Body of pancreas (tissue), 4 donors: ENCODE results near the gene CRYGN. TPM values are rescaled to one million over a fixed set of nuclear protein-coding genes. Genes with fewer than 3 reads are reported as not detected.

Experiments
- ATAC-seq: fragments of 150-250 bp; one replicate; pipeline ENCODE4 v1.9.1; 2016
- DNase-seq, 4 donors: peaks; one replicate each; pipeline ENCODE4 v3.0.0-alpha.2; 2019
- H3K27ac ChIP-seq, 4 donors: fragments of 200-600 bp; sonication (generic); 1 replicate in 3 of 4; 2 replicates in 1 of 4; pipeline versions ENCODE4 v1.5.1 to v1.6.1; 2016 to 2019; ENCODE audit warnings: mild to moderate bottlenecking in 1 of 4, mixed read lengths in 1 of 4, moderate library complexity in 1 of 4
- H3K27me3 ChIP-seq, 2 donors: fragments of 200-600 bp; sonication (generic); one replicate each; pipeline ENCODE4 v1.6.0; 2016; ENCODE audit warnings: mild to moderate bottlenecking in 1 of 2
- H3K36me3 ChIP-seq, 2 donors: fragments of 200-600 bp; sonication (generic); replicated peaks in 1 of 2; 2 replicates each; pipeline ENCODE4 v1.5.1; 2016; ENCODE audit warnings: low read depth in 2 of 2; ENCODE audit not compliant: insufficient read depth in 1 of 2
- H3K4me1 ChIP-seq: fragments of 200-600 bp; sonication (generic); one replicate; pipeline ENCODE4 v1.6.0; 2016
- H3K4me3 ChIP-seq, 2 donors: fragments of 200-600 bp; sonication (generic); 1 replicate in 1 of 2; 2 replicates in 1 of 2; pipeline ENCODE4 v1.5.1; 2016 to 2019
- H3K9me3 ChIP-seq, 3 donors: fragments of 200-600 bp; sonication (generic); 1 replicate in 2 of 3; 2 replicates in 1 of 3; pipeline ENCODE4 v1.5.1; 2016
- CTCF ChIP-seq, 7 experiments: fragments of 450-650 bp in 4 of 7; fragments of 200-600 bp in 3 of 7; sonication (generic) in 3 of 7; IDR thresholded peaks; one replicate each; pipeline ENCODE4 v1.5.1; 2016 to 2019; ENCODE audit warnings: antibody characterized with exemption in 7 of 7
- POLR2A ChIP-seq, 3 donors: fragments of 450-650 bp; IDR thresholded peaks; one replicate each; pipeline ENCODE4 v1.6.1; 2016; ENCODE audit warnings: antibody characterized with exemption in 3 of 3, mild to moderate bottlenecking in 2 of 3
- WGBS, 2 donors: methylation state at CpG; one replicate each; pipeline ENCODE4 v1.1.5; 2017; 5-methylcytosine and 5-hydroxymethylcytosine counted together
- intact Hi-C: fragments of 100-400 bp; cut with DNase I; formaldehyde crosslinking; loops from one replicate; pipeline ENCODE4 v1.15.1; 2023
- total RNA-seq, 2 donors: library from RNA; depleted of rRNA; stranded (reverse); fragments of >200 nt; gene quantifications; one replicate each; pipeline ENCODE4 v1.1.0, GENCODE V29; 2016

CRYGN gene
- total RNA-seq, 2 donors from 2014 or later: not detected

DNA sequence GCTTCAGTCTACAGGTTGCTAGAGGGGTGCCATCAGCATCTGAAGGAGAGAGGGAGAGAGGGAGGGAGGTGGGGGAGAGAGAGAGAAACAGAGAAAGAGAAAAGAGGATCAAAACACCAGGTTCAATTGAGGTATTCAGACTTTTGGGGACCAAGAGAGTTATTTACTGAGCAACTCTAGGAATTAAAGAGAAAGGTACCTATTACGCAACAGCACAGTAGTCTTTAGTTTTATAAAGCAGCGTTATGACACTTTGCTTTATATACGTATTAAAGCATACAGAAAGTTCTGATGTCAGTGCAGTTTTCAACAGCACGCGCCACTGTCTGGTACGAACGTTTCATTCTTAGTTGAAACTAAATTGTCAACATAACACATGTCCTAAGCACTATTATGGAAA, 37.9 kb upstream of the CRYGN start:
- Histone ChIP-seq H3K27me3 (no peaks in the 10 kb centered on the region), H3K27ac (no peak overlapping the region)
- 87 to 92% methylated on average over 7 of the region's 7 CpGs for WGBS, 2 donors

GRCh38 chr7:151472644-151473380, 32.9 kb upstream of the CRYGN start:
- TF ChIP-seq CTCF (IDR thresholded peaks at IDR 0.05) (no peak), POLR2A (IDR thresholded peaks at IDR 0.05) (no peak)
- 73 to 82% methylated on average over 17 of the region's 17 CpGs for WGBS, 2 donors
- Histone ChIP-seq H3K4me1 (no peaks in the 10 kb centered on the region), H3K27ac (no peak overlapping the region), H3K9me3 (no peaks in the 10 kb centered on the region), H3K27me3 (no peaks in the 10 kb centered on the region), H3K4me3 (no peak overlapping the region), H3K36me3 (peaks cover 0 to 9% of the 10 kb centered on the region in 2 donors)
- DNase-seq (no peak), ATAC-seq (no peak)
- intact Hi-C loops: no loop called here

More for the DNA sequence above, 37.9 kb upstream of the CRYGN start:
- intact Hi-C loops: no loop called here
- no peaks in the 10 kb centered on the region for H3K36me3 ChIP-seq
- H3K4me3 ChIP-seq: no peak overlapping the region
- TF ChIP-seq POLR2A (IDR thresholded peaks at IDR 0.05) (no peak), CTCF (IDR thresholded peaks at IDR 0.05) (no peak)
- no peaks in the 10 kb centered on the region for H3K9me3 ChIP-seq
- no peaks in the 10 kb centered on the region for H3K4me1 ChIP-seq
- ATAC-seq (no peak), DNase-seq (no peak)

DNA sequence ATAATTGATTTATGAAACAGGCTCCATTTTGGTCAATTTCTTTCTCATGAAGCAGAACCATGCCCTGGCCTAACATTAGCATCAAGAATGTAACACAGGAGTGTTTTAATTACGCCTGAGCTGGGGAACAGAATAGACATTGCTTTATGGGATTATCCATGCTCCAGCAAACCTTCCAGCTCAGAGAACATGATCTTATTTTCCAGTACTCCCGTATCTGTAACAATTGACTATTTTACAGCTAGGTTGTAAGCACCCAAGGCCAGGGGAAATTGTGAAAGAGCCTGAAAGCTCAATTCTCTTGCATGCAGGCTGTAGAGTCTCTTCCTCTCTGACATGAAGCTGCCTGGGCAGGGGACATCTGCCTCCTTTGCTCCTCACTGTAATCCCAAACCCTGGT, 30.8 kb upstream of the CRYGN start:
- TF ChIP-seq POLR2A (IDR thresholded peaks at IDR 0.05) (no peak), CTCF (IDR thresholded peaks at IDR 0.05) (no peak)
- Histone ChIP-seq H3K36me3 (peaks cover 0 to 14% of the 10 kb centered on the region in 2 donors), H3K4me1 (no peaks in the 10 kb centered on the region), H3K9me3 (no peaks in the 10 kb centered on the region), H3K27ac (no peak overlapping the region), H3K4me3 (no peak overlapping the region), H3K27me3 (no peaks in the 10 kb centered on the region)
- DNase-seq: no peak
- no peak for ATAC-seq
- WGBS, 2 donors: 86 to 91% methylated on average over 2 of the region's 2 CpGs
- intact Hi-C loops: no loop called here

- peaks cover 0 to 18% of the 10 kb centered on the region in 2 donors for H3K36me3 ChIP-seq
- no peak overlapping the region for H3K27ac ChIP-seq
- 70 to 75% methylated on average over 5 of the region's 5 CpGs for WGBS, 2 donors
- TF ChIP-seq CTCF (IDR thresholded peaks at IDR 0.05): no peak
- no peak for TF ChIP-seq POLR2A (IDR thresholded peaks at IDR 0.05)
- intact Hi-C loops: no loop called here
- no peaks in the 10 kb centered on the region for H3K9me3 ChIP-seq
- H3K27me3 ChIP-seq: no peaks in the 10 kb centered on the region
- DNase-seq (no peak), ATAC-seq (no peak)
- no peak overlapping the region for H3K4me3 ChIP-seq
- H3K4me1 ChIP-seq: no peaks in the 10 kb centered on the region
Measured at GRCh38 chr7:151469281-151469680, 29.3 kb upstream of the CRYGN start.
